Frontal cortex (tissue), 4 donors: ENCODE results near the gene PRR5. TPM values are rescaled to one million over a fixed set of nuclear protein-coding genes. Genes with fewer than 3 reads are reported as not detected.
A peak's percentile ranks its signal among the peaks of the same experiment; 100 is the strongest.
"Not testable (repeated sequence)": the region's sequence is repeated elsewhere in the genome, so short reads cannot be mapped to it uniquely, and the experiment has no call there.

Source experiments
- DNase-seq, 2 donors: peaks; one replicate each; pipeline ENCODE4 v3.0.0; 2012; ENCODE audit warnings: low spot score in 2 of 2
- FAIRE-seq: peaks from 2 replicates; lab custom pipeline; 2012; peaks lifted over from hg19 to GRCh38; lab: Jason Lieb, UNC
- total RNA-seq: library from RNA; depleted of rRNA; stranded (reverse); fragments of >200 nt; gene quantifications from one replicate; pipeline ENCODE4 v1.2.3, GENCODE V29; 2014
- donor health status: control.
- donor health status: control.
- donor health status: control.

Gene PRR5
- total RNA-seq, 1 donor from 2014 or later = 10.6 TPM

DNA sequence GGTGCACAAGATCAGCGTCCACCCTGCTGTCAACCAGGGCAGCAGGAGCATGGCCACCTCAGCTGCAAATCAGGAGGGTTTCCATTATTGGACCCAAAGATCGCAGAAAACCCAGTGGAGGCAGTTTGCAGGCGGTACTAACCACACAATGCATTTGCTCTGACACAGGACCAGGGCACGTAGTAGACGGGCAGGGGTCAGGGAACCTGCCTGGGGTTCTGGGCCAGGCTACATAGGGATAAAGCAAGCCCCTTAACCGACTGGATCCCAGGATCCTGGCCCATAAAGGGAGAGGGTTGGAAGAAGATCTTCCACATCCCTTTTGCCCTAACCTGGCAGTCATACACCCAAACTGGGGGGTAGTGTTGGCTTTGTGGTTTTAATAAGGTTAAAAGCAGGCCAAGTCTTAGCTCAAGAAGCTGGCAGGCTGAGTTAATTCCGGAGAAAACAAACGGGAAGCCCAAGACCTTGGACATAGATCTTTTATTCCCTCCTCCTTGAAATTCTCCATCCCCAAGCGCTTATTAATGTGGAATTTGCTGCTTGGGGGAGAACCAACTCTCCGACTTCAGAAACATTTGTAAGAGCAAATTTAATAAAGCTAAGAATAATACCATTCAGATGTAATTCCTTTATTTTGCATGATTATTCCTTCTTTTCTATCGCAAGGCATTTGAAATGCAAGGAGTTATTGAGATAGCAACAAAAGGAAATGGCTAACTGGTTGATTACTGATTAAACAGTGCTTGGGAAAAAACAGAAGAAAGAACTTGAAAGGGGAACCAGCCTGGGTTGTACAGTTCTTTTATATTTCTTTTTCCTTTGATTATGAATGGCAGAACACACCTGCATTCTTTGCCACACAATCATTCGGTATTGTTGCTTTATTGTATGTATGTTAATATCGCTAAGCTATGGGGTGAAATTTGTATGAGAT is 44.1 kb downstream of the PRR5 start:
- DNase-seq (no peak), FAIRE-seq (no peak)

DNA sequence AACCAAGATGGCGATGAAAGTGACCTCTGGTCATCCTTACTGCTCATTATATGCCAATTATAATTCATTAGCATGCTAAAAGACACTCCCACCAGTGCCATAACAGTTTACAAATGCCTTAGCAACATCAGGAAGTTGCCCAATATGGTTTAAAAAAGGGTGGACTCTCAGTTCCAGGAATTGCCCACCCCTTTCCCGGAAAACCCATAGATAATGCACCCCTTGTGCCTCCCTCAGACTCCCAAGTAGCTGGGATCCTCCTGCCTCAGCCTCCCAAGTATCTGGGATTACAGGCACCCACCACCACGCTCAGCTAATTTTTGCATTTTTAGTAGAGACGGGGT is 45.8 kb downstream of the PRR5 start:
- DNase-seq, FAIRE-seq: not testable (repeated sequence)

DNA sequence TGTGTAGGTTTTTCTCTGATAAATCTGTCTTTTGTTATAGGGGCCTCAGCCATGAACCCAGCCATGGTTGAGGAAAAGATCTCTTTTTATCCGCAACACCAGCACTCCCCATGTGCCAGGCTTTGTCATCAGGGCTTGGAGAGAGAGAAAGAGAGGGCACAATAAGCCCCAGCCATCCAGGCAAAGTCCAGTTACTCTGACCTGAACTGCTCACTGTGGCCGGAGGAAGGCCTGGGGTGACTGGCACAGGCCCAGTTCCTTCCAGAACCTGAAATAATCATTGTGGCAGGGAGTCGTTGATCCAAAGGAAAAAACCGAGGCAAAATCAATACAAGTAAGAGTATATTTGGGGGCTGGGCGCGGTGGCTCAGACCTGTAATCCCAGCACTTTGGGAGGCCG is 46.5 kb downstream of the PRR5 start:
- FAIRE-seq = no peak

DNA sequence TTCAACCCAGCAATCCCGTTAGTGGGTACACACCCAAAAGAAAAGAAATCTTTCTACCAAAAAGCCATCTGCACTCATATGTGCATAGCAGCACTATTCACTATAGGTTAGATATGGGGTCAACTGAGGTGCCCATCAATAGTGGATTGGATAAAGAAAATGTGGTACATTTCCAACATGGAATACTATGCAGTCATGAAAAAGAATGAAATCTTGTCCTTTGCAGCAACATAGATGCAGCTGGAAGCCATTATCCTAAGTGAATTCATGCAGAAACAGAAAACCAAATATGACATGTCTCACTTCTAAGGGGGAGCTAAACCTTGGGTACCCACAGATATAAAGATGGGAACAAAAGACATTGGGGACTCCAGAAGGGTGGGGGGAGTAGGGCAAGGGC is 48.5 kb downstream of the PRR5 start:
- no peak for FAIRE-seq
- no peak for DNase-seq

More for the DNA sequence above, 46.5 kb downstream of the PRR5 start:
- DNase-seq = no peak

DNA sequence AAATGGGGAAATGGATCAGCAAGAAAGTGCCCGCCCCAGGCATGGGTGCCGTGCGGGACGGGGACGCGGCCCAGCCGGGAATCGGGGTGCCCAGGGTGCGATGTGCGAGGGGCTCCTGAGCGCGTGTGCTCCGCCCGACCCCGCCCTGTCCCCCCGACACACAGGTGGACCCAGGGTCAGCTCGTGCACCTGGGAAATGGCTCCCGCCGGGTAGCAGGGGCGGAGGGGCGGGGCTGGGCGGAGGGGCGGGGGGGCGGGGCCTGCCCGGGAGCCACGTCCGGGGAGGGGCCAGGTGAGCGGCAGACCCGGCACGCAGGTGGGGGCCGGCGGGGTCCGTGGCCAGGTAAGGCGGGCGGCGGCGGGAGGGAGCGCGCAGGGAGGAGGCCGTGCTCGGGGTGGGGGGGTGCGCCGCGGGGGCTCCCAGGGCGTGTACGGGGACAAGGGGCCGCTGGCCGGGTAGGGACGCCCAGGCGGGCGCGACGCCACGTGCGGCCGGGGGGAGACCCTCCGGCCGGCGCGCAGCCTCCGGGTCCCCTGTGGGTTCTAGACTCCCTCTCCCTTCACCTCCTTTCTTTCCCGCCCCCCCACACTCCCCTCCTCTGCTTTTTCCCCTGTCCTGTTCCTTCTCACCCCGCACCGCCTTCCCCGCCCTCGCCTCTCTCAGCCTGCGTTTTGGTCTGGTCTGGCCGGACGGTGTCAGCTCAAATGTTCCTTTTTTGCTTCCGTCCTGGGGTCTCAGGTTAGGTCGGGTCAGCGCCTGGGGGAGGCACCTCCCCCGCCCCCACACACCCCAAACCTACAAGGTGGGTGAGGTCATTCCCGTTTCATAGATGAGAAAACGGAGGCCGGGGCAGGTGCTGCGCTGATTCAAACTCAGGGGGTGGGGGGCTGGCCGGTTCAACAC is 50.5 kb downstream of the PRR5 start, which contains the start of gene ARHGAP8:
ARHGAP8 (plus strand) TSS at position 291 of the 904 bp plus-strand sequence. CDS start 33,953 bp downstream, outside the sequence.
- DNase-seq (no peak), FAIRE-seq (no peak)

DNA sequence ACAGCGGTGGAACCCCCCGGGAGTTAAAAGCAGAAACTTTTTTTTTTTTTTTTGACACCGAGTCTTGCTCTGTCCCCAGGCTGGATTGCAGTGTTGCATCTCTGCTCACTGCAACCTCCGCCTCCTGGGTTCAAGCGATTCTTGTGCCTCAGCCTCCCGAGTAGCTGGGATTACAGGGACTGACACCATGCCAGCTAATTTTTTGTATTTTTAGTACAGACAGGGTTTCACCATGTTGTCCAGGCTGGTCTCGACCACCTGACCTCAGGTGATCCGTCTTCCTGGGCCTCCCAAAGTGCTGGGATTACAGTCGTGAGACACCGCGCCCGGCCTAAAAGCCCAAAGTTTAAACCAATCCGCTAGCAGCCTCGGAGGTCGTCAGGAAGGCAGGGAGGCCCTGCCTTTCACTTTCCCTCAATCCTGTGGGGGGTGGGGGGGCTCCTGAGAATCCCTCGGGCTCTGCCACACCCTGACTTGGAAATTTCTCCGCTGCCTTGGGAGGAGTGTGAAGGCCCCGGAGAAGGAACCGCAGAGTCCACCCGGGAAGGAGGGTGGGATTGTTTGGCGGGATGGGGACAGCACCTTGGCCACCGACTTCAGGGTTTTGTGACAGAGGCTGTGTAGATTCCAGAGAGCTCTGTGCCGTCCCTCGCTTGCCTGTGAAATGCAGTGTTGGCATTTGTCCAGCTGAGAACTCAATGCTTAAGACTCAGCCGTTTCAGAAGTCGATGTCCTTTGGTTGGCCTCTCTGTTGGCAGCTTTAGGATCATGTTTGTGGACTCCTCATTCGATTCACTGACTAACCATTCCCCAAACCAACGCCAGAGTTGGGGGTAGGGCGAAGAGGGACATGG is 51.4 kb downstream of the PRR5 start:
- FAIRE-seq (no peak), DNase-seq (no peak)

DNA sequence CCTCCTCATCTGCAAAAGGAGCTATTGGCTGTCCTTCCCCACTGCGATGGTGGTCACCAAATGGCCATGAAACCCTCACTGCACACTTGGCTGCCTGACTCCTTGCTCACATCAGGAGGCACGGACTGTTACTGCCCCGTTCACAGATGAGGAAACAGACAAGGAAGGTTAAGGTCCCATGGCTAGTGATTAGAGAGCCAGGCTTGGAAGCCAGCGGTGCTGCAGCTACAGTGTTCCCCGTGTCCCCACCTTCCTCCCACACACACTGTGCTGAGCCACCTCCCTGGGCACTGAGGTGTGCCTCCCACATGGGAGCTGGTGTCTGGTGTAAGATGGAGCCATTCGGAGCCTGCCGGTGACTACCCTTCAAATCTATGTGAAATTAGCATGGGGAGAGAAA is 53.0 kb downstream of the PRR5 start:
- FAIRE-seq (no peak), DNase-seq (no peak)

DNA sequence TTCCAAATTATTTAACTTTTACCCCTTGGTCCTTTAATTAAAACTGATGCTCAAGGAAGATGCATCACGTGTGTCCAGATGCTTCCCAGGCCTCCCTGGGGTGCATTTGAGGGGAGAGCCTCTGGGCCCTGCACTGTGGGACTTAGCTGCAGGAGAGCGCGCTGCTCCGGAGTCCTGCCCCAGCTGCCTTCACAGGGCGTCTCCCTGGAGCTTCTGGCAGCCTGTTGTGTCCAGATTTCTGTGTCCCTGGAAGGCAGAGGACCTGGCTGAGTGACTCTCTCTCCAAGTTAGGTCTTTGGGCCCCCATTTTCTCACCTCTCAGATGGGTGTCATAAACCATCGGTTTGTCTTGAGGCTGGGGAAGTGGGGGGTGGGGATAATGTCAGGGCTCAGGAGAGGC is 53.4 kb downstream of the PRR5 start:
- DNase-seq (no peak), FAIRE-seq (no peak)

DNA sequence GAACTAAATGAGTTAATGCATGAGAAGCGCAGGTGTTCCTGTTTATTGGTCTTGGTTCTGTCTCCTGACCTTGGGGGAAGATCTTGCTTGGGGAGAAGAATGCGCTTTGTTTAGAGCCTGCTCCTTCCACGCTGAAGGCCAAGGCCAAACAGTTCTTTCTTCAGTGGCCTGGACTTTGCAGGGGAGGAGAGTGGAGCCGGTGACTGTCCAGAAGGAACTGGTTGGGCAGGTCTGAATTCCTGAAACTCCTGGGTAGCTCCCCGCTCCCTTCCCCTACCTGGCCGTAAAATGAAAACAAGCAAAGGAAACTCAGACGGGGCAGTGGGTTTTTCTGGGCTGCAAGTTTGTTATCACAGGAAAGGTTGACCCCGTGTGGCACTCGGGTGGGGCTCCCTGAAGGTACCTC is 54.0 kb downstream of the PRR5 start:
- DNase-seq = no peak
- FAIRE-seq = no peak

DNA sequence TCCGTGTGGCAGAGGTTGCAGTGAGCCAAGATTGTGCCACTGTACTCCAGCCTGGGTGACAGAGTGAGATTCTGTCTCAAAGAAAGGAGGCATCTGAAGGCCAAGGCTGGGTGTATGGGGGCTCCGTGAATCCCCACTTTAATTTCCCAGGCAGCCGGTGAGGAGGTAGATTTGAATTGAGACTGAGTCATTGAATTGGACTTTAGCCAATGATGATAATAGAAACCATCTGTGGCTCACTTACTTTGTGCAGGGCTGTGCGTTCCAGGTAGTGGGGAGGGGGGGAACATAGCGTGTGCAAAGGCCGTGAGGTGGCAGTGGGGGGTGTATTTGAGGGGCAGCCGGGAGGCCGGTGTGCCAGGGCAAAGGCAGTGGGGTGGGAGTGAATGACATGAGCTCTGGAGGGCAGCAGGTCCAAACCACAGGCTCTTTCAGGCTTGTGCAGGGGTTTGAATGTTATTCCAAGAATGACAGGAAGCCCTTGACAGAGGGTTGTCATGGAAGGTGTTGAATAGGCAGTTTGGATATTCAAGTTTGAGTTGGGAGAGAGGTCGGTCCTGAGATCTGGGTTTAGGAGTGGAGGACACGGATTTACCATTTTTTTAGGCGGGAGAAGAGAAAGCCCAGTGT is 56.5 kb downstream of the PRR5 start:
- peak in 1 of 2 donors; percentile 48 for DNase-seq
- FAIRE-seq = no peak

DNA sequence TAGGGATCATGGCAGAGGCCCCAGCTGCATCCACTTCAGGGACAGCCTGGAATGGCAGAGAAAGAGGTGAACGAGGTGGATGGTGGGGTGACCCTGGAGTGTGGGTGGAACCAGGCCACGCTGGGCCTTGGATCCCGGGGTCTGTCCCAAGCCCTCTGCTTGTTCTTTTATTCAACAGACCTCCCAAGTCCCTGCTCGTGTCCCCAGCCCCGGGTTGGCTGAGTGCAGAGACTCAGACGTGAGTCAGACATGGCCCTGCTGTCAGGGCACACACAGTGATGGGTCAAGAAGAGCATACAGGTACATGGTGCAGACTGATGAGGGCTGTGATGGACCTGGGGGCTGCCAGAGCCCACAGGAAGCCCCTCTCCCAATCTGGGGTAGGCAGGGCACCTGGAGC is 57.0 kb downstream of the PRR5 start:
- FAIRE-seq (no peak), DNase-seq (no peak)

DNA sequence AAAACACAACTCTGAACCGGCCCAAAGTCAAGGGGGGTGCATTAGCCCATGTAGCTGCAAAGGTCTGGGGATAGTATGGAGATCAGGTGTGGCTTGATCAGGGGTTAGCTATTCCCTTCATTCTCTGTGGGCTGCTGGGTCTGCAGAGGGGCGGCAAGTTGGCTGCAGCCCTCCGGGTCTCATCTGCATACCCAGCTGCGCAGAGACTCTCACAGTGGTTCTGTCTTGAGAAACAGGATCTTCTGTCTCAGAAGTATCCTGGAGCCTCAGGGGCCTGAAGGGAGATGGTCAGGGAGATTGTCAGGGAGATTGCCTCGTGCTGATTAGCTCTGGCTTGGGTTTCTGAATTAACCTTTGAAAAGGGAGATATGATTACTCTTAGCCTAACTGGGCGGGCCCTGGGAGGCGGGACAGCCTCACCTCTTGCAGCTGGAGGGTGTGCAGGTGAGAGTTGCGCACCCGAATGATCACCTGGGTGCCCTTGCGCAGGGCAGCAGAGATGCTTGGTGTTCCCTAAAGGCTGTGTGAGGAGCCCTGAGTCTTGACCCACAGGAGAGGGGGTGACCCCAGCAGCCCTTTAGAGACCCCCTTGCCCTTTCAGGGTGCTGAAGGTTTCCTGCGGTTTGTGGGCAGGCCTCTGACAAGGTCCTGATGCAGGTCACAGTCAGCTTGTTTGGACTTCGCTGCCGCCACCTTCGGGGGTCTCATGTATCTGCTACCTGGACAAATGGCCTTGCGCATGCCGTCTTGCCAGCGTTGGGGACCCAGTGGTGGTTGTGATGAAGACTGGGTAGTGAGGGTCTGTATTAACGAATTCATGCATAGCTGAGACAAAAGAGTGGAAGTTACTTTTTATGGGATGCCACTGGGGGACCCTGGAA is 57.7 kb downstream of the PRR5 start:
- FAIRE-seq (no peak), DNase-seq (no peak)

DNA sequence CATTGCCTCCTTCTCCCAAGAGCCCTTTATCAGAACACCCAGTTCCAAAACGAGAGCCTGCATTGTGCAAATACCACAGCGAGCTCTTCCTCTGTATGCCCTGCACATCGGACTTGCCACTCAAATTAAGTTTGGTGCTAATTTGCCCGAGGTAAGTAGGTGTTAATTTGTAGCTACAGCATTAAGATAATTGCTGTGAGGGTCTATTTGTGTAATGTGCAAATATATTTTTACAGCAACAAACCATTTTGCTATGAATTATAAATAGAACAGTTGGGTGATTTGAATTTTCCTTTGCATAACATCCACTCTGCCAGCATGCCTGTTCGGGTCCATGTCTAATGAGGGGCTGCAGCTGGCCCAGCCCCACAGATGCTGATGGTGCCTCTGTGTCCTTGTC is 58.5 kb downstream of the PRR5 start:
- FAIRE-seq = no peak
- DNase-seq = no peak

DNA sequence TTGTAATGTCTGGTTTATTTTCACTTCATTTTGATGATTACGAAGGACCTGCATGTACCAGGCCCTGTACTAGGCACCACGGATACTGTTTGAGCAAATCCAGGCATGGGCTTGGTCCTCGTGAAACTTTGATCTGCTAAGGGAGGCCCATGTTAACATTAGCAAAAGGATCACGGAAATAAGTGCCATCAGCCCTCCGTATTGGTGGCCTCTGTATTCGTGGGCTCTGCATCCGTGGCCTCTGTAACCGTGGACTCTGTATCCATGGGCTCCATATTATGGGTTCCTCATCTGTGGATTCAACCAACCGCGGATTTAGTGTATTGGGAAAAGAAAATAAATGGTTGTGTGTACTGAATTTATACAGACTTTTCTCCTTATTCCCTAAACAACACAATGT is 59.0 kb downstream of the PRR5 start:
- no peak for DNase-seq
- no peak for FAIRE-seq

DNA sequence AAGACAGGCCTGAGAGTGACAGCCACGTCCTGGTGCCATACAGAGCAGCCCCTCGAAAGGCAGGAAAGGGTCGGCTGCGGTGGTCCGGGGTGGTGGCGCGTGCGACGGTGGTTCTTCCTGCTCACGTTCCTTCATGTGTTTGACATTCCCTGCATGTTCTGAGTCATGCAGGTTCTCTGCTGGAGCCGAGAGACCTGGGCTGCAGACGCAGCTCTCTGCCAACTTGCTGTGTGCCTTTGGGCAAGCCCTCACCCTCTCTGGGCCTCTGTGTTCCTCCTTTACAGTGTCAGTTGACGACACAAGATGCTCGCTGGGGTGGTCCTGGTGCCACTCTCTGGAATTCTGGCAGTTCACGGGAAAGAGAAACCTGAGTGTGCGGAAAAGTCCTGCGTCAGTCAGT is 62.4 kb downstream of the PRR5 start:
- DNase-seq = no peak
- FAIRE-seq = no peak

DNA sequence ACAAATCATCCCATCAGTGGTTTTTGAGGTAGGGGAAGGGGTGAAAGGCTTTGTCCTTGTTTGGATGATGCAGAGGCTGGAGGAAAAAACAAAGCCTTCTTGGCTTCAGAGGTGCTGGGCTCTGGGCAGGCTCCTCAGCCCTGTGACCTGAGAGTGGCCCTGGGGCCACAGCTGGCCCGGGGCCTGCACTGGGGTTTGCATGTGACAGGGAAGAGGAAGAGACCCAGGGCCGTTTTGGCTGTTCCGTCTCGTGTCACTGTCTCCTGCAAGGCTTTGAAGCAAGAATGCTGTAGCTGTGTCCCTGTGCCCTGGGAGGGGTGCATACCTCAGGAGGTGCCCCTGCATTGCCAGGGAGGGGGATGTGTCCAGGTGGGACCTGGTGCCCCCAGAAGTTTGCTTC is 63.0 kb downstream of the PRR5 start:
- FAIRE-seq (no peak), DNase-seq (no peak)

DNA sequence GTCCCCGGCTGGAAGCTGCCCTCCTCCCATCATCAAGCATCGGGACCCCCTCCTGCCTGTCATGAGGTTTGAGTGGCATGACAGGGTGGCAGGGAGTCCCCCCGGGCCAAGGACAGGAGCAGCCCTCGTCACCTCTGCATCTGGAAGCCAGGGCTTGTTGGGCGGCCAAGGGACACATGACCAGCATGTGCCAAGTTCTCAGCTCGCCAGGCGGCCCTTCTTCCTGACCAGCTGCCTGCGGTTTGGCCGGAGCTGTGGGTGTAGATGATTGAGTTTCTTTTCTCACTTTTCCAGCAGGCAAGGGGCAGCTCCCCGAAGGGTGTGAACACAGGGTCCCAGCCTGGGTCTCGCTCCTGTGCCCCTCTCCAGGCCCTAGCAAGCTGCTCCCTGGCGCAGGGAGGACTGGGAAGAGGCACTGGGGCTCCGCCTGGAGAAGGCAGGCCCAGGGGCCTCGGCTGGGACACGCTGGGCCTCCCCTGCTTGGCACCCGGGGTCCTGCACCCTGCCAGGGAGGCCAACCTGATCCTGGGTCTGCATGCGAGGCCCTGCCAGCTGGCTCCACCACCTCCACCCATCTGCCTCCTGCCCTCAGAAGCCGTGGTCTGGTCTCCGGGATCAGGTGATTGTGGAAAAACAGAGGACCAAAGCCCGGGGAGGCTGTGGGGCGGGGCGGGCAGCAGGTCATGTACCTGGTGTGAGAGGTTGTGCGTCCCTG is 63.7 kb downstream of the PRR5 start:
- DNase-seq (no peak), FAIRE-seq (no peak)

DNA sequence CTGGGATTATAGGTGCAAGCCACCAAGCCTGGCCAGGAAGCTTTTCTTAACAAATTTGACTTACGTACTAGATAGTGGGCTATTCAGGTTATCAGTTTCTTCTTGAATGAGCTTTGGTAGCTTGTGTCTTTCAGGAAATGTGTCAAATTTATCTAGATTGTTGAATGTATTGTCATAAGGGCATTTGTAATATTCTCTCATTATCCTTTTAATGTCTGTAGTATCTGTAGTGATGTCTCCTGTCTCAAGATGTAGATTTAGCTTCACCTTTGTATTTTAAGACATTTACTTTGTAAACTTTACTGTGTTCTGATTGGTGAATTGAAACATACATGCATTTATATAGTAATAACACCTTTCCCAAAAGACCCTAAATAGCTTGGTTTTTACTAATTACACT is 71.1 kb downstream of the PRR5 start:
- DNase-seq (no peak), FAIRE-seq (no peak)
